H9 (cell line): ENCODE results near the gene FAM241A. TPM values are rescaled to one million over a fixed set of nuclear protein-coding genes. Genes with fewer than 3 reads are reported as not detected.
A peak's percentile ranks its signal among the peaks of the same experiment; 100 is the strongest.

Experiments
- DNase-seq: peaks from one replicate; pipeline ENCODE4 v3.0.0-alpha.2; 2017
- H2AFZ ChIP-seq: one replicate; pipeline ENCODE4 v1.6.1; 2013; ENCODE audit warnings: mild to moderate bottlenecking, low read length, control low read depth, moderate library complexity
- H2AK5ac ChIP-seq: 2 replicates; pipeline ENCODE4 v1.6.1; 2013; ENCODE audit warnings: low read length, control low read depth, mixed read lengths; ENCODE audit not compliant: insufficient read length
- H2BK120ac ChIP-seq: one replicate; pipeline ENCODE4 v1.6.1; 2013; ENCODE audit warnings: low read depth, mild to moderate bottlenecking, low read length, control low read depth, inconsistent platforms; ENCODE audit not compliant: poor library complexity, severe bottlenecking
- H2BK12ac ChIP-seq: 2 replicates; pipeline ENCODE4 v1.6.1; 2013; ENCODE audit warnings: low read length, control low read depth, mixed read lengths, low read depth; ENCODE audit not compliant: insufficient read length
- H2BK15ac ChIP-seq: 2 replicates; pipeline ENCODE4 v1.6.1; 2013; ENCODE audit warnings: low read depth, low read length, control low read depth
- H2BK20ac ChIP-seq: one replicate; pipeline ENCODE4 v1.6.1; 2013; ENCODE audit warnings: low read depth, mild to moderate bottlenecking, low read length, control low read depth, inconsistent platforms; ENCODE audit not compliant: poor library complexity, severe bottlenecking
- H2BK5ac ChIP-seq: 2 replicates; pipeline ENCODE4 v1.6.1; 2013; ENCODE audit warnings: low read length, control low read depth, mixed read lengths; ENCODE audit not compliant: insufficient read length
- H3K14ac ChIP-seq: 2 replicates; pipeline ENCODE4 v1.6.1; 2013; ENCODE audit warnings: low read length, control low read depth; ENCODE audit not compliant: insufficient read depth
- H3K18ac ChIP-seq: 2 replicates; pipeline ENCODE4 v1.6.1; 2013; ENCODE audit warnings: low read depth, mild to moderate bottlenecking, mixed read lengths, low read length, control low read depth; ENCODE audit not compliant: insufficient read length
- H3K23ac ChIP-seq: 2 replicates; pipeline ENCODE4 v1.6.1; 2013; ENCODE audit warnings: low read length, control low read depth, mixed read lengths, low read depth; ENCODE audit not compliant: insufficient read length
- H3K23me2 ChIP-seq: 2 replicates; pipeline ENCODE4 v1.6.1; 2013; ENCODE audit warnings: low read depth, mild to moderate bottlenecking, mixed read lengths, low read length, control low read depth; ENCODE audit not compliant: insufficient read length, poor library complexity, severe bottlenecking
- H3K27ac ChIP-seq: 2 replicates; pipeline ENCODE4 v1.5.1; 2013; ENCODE audit warnings: low read length, control low read depth, mixed read lengths, low read depth; ENCODE audit not compliant: insufficient read length
- H3K27me3 ChIP-seq: 2 replicates; pipeline ENCODE4 v1.6.1; 2013; ENCODE audit warnings: low read length, control low read depth, inconsistent platforms; ENCODE audit not compliant: insufficient read depth
- H3K4ac ChIP-seq: 2 replicates; pipeline ENCODE4 v1.6.1; 2013; ENCODE audit warnings: low read depth, mild to moderate bottlenecking, control low read depth, inconsistent platforms, low read length, moderate library complexity
- H3K4me1 ChIP-seq: 2 replicates; pipeline ENCODE4 v1.6.1; 2013; ENCODE audit warnings: low read length, control low read depth, inconsistent platforms; ENCODE audit not compliant: insufficient read depth
- H3K4me2 ChIP-seq: 2 replicates; pipeline ENCODE4 v1.6.1; 2013; ENCODE audit warnings: low read length, control low read depth, mixed read lengths; ENCODE audit not compliant: insufficient read length, insufficient read depth
- H3K56ac ChIP-seq: 2 replicates; pipeline ENCODE4 v1.6.1; 2013; ENCODE audit warnings: low read depth, mild to moderate bottlenecking, mixed read lengths, low read length, control low read depth; ENCODE audit not compliant: insufficient read length
- H3K79me1 ChIP-seq: 2 replicates; pipeline ENCODE4 v1.6.1; 2013; ENCODE audit warnings: low read depth, mild to moderate bottlenecking, moderate library complexity, low read length, control low read depth, inconsistent platforms; ENCODE audit not compliant: insufficient read depth, poor library complexity, severe bottlenecking
- H3K79me2 ChIP-seq: 2 replicates; pipeline ENCODE4 v1.6.1; 2013; ENCODE audit warnings: low read length, control low read depth, inconsistent platforms; ENCODE audit not compliant: insufficient read depth
- H3K9ac ChIP-seq: 2 replicates; pipeline ENCODE4 v1.6.1; 2013; ENCODE audit warnings: low read length, control low read depth, mixed read lengths; ENCODE audit not compliant: insufficient read length; ENCODE audit errors: extremely low read depth
- H3K9me3 ChIP-seq: one replicate; pipeline ENCODE4 v1.6.1; 2013; ENCODE audit warnings: low read depth, low read length, inconsistent platforms; ENCODE audit not compliant: control insufficient read depth
- H3T11ph ChIP-seq: one replicate; pipeline ENCODE4 v1.6.1; 2013; ENCODE audit warnings: mild to moderate bottlenecking, low read length, control low read depth, inconsistent platforms
- H4K20me1 ChIP-seq: one replicate; pipeline ENCODE4 v1.6.1; 2013; ENCODE audit not compliant: control insufficient read depth, insufficient read length, insufficient read depth
- H4K5ac ChIP-seq: 2 replicates; pipeline ENCODE4 v1.6.1; 2013; ENCODE audit warnings: low read depth, mild to moderate bottlenecking, mixed read lengths, low read length, control low read depth; ENCODE audit not compliant: insufficient read length
- H4K8ac ChIP-seq: replicated peaks from 2 replicates; pipeline ENCODE4 v1.6.1; 2013; ENCODE audit warnings: low read length, control low read depth, mixed read lengths, low read depth; ENCODE audit not compliant: insufficient read length
- H4K91ac ChIP-seq: 2 replicates; pipeline ENCODE4 v1.6.1; 2013; ENCODE audit warnings: low read depth, mild to moderate bottlenecking, moderate library complexity, mixed read lengths, low read length, control low read depth; ENCODE audit not compliant: insufficient read length
- H3K27ac Mint-ChIP-seq, 3 experiments: 2 replicates in 2 of 3; 3 replicates in 1 of 3; pipeline ENCODE4 v1.8.0; 2020 to 2021; ENCODE audit warnings: mixed read lengths in 3 of 3, mild to moderate bottlenecking in 1 of 3, moderate library complexity in 1 of 3
- H3K27me3 Mint-ChIP-seq: 2 replicates; pipeline ENCODE4 v1.8.0; 2021; ENCODE audit warnings: low read depth, mild to moderate bottlenecking, moderate library complexity, mixed read lengths
- H3K36me3 Mint-ChIP-seq, 3 experiments: 2 replicates in 2 of 3; 3 replicates in 1 of 3; pipeline ENCODE4 v1.8.0; 2020 to 2021; ENCODE audit warnings: low read depth in 3 of 3, mixed read lengths in 3 of 3; ENCODE audit not compliant: insufficient read depth in 1 of 3
- H3K4me1 Mint-ChIP-seq, 2 experiments: 2 replicates each; pipeline ENCODE4 v1.8.0; 2020; ENCODE audit warnings: mixed read lengths in 2 of 2
- H3K4me3 Mint-ChIP-seq, 2 experiments: 2 replicates in 1 of 2; 3 replicates in 1 of 2; pipeline ENCODE4 v1.8.0; 2020 to 2021; ENCODE audit warnings: mild to moderate bottlenecking in 2 of 2, mixed read lengths in 2 of 2, moderate library complexity in 1 of 2
- H3K9me3 Mint-ChIP-seq, 2 experiments: 2 replicates in 1 of 2; 3 replicates in 1 of 2; pipeline ENCODE4 v1.8.0; 2020; ENCODE audit warnings: mild to moderate bottlenecking in 2 of 2, mixed read lengths in 2 of 2, moderate library complexity in 1 of 2
- CTCF ChIP-seq: fragments of 200-600 bp; sonication (generic); conservative IDR thresholded peaks from 3 replicates; pipeline ENCODE4 v1.8.0; 2021; ENCODE audit warnings: antibody characterized with exemption, mild to moderate bottlenecking
- WGBS: extraction: QIAGEN DNeasy Blood & Tissue Kit; methylation state at CpG from one replicate; pipeline ENCODE4 v1.1.7; 2013; ENCODE audit warnings: missing lambda C conversion rate, low lambda C conversion rate, mixed read lengths; ENCODE audit not compliant: insufficient read length; ENCODE audit errors: extremely low coverage; 5-methylcytosine and 5-hydroxymethylcytosine counted together
- total RNA-seq: library from RNA; stranded (reverse); gene quantifications from 2 replicates; pipeline ENCODE4 v1.2.1, GENCODE V29; 2021

FAM241A gene
- total RNA-seq, 1 experiment from 2014 or later, result 0.13 TPM

GRCh38 chr4:112196461-112196860, 51.2 kb downstream of the FAM241A start:
- Histone ChIP-seq H3K79me2 (no peaks in the 10 kb centered on the region), H2BK20ac (no peak overlapping the region), H4K20me1 (no peaks in the 10 kb centered on the region), H4K5ac (no peak overlapping the region), H2AK5ac (no peak overlapping the region), H3K18ac (no peak overlapping the region), H3K27me3 (no peaks in the 10 kb centered on the region), H3K27ac (no peak overlapping the region), H2BK15ac (no peak overlapping the region), H3K4ac (no peak overlapping the region), H3K4me2 (no peak overlapping the region), H2BK120ac (no peak overlapping the region), H3K23ac (no peak overlapping the region), H3K56ac (no peak overlapping the region), H3T11ph (no peak overlapping the region), H3K79me1 (no peaks in the 10 kb centered on the region), H2AFZ (no peak overlapping the region), H3K14ac (no peak overlapping the region), H2BK5ac (no peak overlapping the region), H3K4me1 (no peaks in the 10 kb centered on the region), H3K9ac (no peak overlapping the region), H4K8ac (no peak overlapping the region), H2BK12ac (no peak overlapping the region), H4K91ac (no peak overlapping the region), H3K23me2 (no peaks in the 10 kb centered on the region), H3K9me3 (no peaks in the 10 kb centered on the region)
- Mint-ChIP-seq H3K27me3 (no peaks in the 10 kb centered on the region), H3K27ac (0 out of 7 replicates have a peak overlapping the region, but pooled peaks of 1 of the 3 experiments have one; percentile 3), H3K9me3 (no peaks in the 10 kb centered on the region), H3K4me3 (no peak overlapping the region), H3K36me3 (no peaks in the 10 kb centered on the region; a peak in 1 of 7 replicates), H3K4me1 (no peaks in the 10 kb centered on the region)
- TF ChIP-seq CTCF, result no peak
- WGBS, result no CpG with 5 or more reads among the region's 1 CpG
- no peak for DNase-seq
